ENCODE data around the gene RNF113A.
A peak's percentile ranks its signal among the peaks of the same experiment; 100 is the strongest.
"Not testable (repeated sequence)": the region's sequence is repeated elsewhere in the genome, so short reads cannot be mapped to it uniquely, and the experiment has no call there.

The RNF113A gene

DNA sequence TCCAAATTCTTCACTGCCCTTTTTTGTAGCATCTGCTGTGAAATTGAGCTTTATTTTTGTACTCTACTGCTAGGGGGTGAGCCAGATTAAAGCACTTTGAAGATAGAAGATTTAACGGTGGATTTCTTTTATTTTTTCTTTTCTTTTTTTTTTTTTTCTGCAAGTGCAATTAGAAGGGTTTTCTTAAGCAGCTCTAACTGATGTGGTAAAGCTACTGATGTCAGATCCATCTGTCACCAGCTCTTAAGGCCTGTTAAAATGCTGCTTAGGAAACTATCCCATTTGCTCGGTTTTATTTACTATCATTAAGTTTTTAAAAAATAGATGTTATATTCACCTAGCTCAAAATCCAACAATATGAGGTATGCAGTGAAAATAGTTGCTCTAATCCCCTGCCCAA lies 7.2 kb upstream of the RNF113A start:
- no peak overlapping the region for H3K27ac Mint-ChIP-seq
- H3K9me3 Mint-ChIP-seq, result no peaks in the 10 kb centered on the region
- H3K4me3 Mint-ChIP-seq, result no peak overlapping the region
- H3K27me3 Mint-ChIP-seq, result no peaks in the 10 kb centered on the region
- no peaks in the 10 kb centered on the region for H3K36me3 Mint-ChIP-seq
- peaks cover 13% of the 10 kb centered on the region for H3K4me1 Mint-ChIP-seq
- ATAC-seq, result no peak

DNA sequence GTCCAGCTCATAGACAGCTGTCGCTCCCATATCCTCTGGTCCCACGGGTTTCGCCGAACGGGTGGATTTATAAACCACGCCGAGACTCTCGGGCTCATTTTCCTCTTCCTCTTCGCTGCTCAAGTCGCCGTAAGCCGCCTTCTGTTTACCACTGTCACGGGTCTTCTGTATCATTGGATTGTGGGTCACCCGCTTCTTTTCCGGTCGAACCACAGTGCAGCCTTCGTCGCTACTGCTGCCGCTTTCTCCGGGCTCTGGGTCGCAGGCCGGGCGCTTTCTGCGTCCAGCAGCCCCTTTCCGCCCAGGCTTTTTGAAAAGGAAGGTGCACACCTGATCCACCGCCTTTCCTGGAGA lies 311 bp downstream of the RNF113A start:
- Mint-ChIP-seq H3K9me3 (no peaks in the 10 kb centered on the region), H3K4me1 (peaks cover 6% of the 10 kb centered on the region), H3K4me3 (peak overlapping the region; percentile 93), H3K27me3 (no peaks in the 10 kb centered on the region), H3K27ac (peak overlapping the region; percentile 96), H3K36me3 (peaks cover 5% of the 10 kb centered on the region)
- peak; percentile 78 for ATAC-seq

- peak; percentile 32 for ATAC-seq
Observed at GRCh38 chrX:119870626-119871131, 854 bp downstream of the RNF113A start.

GRCh38 chrX:119853444-119853843 lies 18.1 kb downstream of the RNF113A start:
- H3K4me3 Mint-ChIP-seq, result peak overlapping the region; percentile 89
- peak overlapping the region; percentile 90 for H3K27ac Mint-ChIP-seq
- H3K9me3 Mint-ChIP-seq, result no peaks in the 10 kb centered on the region
- no peak for ATAC-seq
- H3K27me3 Mint-ChIP-seq, result no peaks in the 10 kb centered on the region
- H3K36me3 Mint-ChIP-seq, result peaks cover 9% of the 10 kb centered on the region
- peaks cover 8% of the 10 kb centered on the region for H3K4me1 Mint-ChIP-seq

More at GRCh38 chrX:119870626-119871131, 854 bp downstream of the RNF113A start:
- Mint-ChIP-seq H3K27ac (peak overlapping the region; percentile 96), H3K9me3 (no peaks in the 10 kb centered on the region), H3K4me1 (peaks cover 6% of the 10 kb centered on the region), H3K27me3 (no peaks in the 10 kb centered on the region), H3K4me3 (peak overlapping the region; percentile 93), H3K36me3 (peaks cover 5% of the 10 kb centered on the region)

DNA sequence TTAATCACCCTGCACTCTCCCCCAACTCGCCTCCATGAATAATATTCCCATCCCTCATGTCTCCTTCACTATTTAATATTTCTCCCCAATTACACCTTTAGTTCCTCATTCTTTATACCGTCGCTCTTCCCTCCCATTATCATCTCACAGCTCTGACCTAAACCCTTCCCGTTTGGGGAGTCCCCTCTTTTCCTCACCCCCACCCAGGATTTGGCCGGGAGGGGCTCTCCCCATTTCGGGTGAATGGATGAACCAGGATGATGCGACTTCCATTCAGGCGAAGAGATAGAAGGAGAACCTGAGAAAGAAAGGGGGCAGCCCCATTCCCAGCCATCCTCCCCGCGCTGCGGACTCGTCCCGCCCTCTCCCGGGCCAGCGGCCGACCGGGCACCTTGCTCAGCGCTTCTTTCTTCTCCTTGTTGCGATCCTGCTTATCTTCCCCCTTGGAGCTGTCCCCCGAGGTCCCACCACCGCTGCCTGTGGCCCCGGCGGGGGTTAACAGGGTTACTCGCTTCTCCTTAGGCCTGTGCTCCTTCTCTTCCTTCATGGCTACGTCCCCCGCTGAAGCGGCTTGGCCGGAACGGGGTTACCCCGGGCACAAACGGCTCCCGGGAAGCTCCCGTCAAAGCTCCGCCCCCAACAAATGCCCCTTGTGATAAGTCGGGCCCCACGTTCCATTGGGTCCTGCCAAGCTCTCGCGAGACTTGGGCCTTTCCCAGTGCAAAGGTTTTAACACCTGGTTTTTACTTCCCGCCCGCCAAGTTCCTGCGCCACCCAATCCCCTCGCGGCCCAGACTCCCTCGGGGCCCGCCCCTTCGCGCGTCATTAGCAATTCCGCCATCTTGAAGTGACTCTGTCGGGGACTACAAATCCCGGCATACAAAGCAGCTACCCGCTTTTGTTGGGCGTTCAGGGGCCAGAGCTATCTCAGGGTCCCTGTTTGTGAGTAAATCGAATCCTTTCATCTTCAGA lies 18.9 kb downstream of the RNF113A start, which contains the start of gene UPF3B:
TSS of gene UPF3B (minus strand) at position 582 of the 972 bp plus-strand sequence. CDS start at position 547, 35 bp downstream.
- no peaks in the 10 kb centered on the region for H3K27me3 Mint-ChIP-seq
- peak; percentile 99 for ATAC-seq
- peaks cover 9% of the 10 kb centered on the region for H3K36me3 Mint-ChIP-seq
- no peaks in the 10 kb centered on the region for H3K9me3 Mint-ChIP-seq
- H3K4me3 Mint-ChIP-seq, result peak within 1 kb of the TSS; percentile 89
- peaks cover 8% of the 10 kb centered on the region for H3K4me1 Mint-ChIP-seq
- H3K27ac Mint-ChIP-seq, result peak within 1 kb of the TSS; percentile 90

- no peak for ATAC-seq
- no peaks in the 10 kb centered on the region for H3K9me3 Mint-ChIP-seq
- peaks cover 62% of the 10 kb centered on the region for H3K36me3 Mint-ChIP-seq
- no peak overlapping the region for H3K27ac Mint-ChIP-seq
- no peaks in the 10 kb centered on the region for H3K27me3 Mint-ChIP-seq
- H3K4me3 Mint-ChIP-seq, result no peak overlapping the region
- no peaks in the 10 kb centered on the region for H3K4me1 Mint-ChIP-seq
Observed at GRCh38 chrX:119833905-119834304, 37.6 kb downstream of the RNF113A start.

DNA sequence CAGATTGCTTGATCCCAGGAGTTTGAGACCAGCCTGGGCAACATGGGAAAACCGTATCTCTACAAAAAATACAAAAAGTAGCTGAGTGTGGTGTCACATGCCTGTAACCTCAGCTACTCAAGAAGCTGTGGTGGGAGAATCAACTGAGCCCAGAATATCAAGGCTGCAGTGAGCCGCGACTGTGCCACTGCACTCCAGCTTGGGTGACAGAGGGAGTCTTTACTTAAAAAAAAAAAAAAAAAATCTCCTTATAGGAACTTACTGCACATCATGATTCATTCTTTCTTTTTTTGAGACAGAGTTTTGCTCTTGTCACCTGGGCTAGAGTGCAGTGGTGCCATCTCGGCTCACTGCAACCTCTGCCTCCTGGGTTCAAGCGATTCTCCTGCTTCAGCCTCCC lies 43.1 kb downstream of the RNF113A start:
- H3K27me3 Mint-ChIP-seq, result no peaks in the 10 kb centered on the region
- no peak overlapping the region for H3K4me3 Mint-ChIP-seq
- H3K9me3 Mint-ChIP-seq, result no peaks in the 10 kb centered on the region
- peaks cover 32% of the 10 kb centered on the region for H3K36me3 Mint-ChIP-seq
- no peak for ATAC-seq
- no peak overlapping the region for H3K27ac Mint-ChIP-seq
- no peaks in the 10 kb centered on the region for H3K4me1 Mint-ChIP-seq

DNA sequence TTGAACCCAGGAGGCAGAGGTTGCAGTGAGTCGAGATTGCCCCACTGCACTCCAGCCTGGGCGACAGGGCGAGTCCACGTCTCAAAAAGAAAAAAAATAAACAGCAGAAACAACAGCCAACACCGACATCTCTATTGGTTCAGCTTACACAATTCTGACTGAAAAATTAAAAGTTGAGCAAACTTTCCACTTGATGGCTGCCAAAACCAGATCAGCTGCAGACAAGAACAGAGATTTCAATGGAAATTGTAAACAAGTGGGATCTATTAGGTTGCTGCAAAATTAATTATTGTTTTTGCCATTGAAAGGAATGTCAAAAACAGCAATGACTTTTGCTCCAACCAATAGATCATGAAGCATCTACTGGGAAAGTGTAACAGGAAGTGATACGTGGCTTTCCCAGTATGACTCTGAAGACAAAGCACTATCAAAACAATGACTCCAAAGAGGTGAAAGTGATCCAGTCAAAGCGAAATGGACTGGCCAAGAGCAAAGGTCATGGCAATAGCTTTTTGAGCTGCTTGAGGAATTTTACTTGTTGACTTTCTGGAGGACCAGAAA lies 45.1 kb downstream of the RNF113A start:
- Mint-ChIP-seq H3K9me3 (no peaks in the 10 kb centered on the region), H3K36me3 (peaks cover 23% of the 10 kb centered on the region), H3K27ac (no peak overlapping the region), H3K27me3 (no peaks in the 10 kb centered on the region), H3K4me3 (no peak overlapping the region), H3K4me1 (no peaks in the 10 kb centered on the region)
- peak; percentile 54 for ATAC-seq

DNA sequence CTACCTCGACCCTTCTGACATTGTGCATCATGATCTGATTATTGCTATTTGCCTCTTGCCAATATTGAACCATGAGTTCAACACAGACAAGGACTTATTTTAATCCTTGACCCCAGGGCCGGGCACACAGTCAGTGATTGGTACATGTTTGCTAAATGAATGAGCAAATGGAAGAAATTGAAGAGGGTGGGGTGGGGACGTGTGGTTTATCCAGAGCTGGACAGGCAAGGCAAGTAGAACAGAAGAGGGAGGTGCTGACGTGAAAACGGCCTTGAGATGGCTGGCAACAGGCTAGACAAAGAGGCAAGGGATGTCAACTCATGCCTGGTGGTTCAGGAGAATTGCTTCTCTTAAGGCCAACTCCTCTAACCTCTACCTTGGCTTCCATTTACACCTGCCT lies 47.3 kb downstream of the RNF113A start:
- not testable (repeated sequence) for H3K4me3 Mint-ChIP-seq, H3K27ac Mint-ChIP-seq, H3K27me3 Mint-ChIP-seq, H3K9me3 Mint-ChIP-seq, ATAC-seq, H3K36me3 Mint-ChIP-seq, H3K4me1 Mint-ChIP-seq

DNA sequence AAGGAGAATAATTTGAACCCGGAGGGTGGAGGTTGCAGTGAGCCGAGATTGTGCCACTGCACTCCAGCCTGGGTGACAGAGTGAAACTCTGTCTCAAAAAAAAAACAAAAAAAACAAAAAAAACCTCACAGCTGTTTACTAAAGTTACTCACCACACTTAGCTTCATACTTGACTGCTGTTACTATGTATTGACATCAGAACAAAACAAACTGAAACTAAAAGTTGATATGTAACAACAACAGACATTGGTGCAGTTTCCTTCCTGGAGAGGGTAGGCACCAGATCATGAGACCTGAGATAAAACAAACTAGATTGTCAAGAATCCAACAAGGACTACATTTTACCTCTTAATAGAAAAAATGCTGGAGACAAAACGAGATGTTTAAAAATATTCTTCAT lies 49.8 kb downstream of the RNF113A start:
- not testable (repeated sequence) for H3K36me3 Mint-ChIP-seq, H3K4me1 Mint-ChIP-seq, H3K9me3 Mint-ChIP-seq, H3K4me3 Mint-ChIP-seq, H3K27me3 Mint-ChIP-seq
- ATAC-seq, result peak; percentile 59
- H3K27ac Mint-ChIP-seq, result peak overlapping the region; percentile 51
